ENCODE measurements around the gene LAPTM4A.

The LAPTM4A gene

DNA sequence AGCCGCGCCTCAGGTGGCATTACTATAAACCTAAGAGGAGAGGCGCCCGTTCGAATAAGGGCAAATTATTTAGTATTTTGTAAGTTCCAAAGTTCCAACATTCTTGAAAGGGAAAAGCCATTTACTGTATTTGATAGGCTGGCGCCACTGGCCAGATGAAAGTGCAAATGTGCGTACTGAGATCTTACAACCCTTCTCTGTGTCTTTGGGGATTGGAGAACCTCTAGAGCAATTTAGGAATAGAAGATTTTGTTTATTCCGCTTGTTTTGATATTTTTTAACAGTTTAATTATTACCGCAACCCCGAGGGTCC is 61.1 kb downstream of the LAPTM4A start:
- no peak for DNase-seq (ENCODE audit: low read depth)
- TF ChIP-seq, protein P1, sequence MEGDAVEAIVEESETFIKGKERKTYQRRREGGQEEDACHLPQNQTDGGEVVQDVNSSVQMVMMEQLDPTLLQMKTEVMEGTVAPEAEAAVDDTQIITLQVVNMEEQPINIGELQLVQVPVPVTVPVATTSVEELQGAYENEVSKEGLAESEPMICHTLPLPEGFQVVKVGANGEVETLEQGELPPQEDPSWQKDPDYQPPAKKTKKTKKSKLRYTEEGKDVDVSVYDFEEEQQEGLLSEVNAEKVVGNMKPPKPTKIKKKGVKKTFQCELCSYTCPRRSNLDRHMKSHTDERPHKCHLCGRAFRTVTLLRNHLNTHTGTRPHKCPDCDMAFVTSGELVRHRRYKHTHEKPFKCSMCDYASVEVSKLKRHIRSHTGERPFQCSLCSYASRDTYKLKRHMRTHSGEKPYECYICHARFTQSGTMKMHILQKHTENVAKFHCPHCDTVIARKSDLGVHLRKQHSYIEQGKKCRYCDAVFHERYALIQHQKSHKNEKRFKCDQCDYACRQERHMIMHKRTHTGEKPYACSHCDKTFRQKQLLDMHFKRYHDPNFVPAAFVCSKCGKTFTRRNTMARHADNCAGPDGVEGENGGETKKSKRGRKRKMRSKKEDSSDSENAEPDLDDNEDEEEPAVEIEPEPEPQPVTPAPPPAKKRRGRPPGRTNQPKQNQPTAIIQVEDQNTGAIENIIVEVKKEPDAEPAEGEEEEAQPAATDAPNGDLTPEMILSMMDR (IDR thresholded peaks at IDR 0.05; ENCODE audit: low read depth, low read length, missing control alignments): no peak
- peak overlapping the region; percentile 79 for H3K4me3 ChIP-seq (ENCODE audit: low read depth, low read length)
- in situ Hi-C loops (cut with HindIII; ENCODE audit: low sequenced_read_pairs): no loop called here

DNA sequence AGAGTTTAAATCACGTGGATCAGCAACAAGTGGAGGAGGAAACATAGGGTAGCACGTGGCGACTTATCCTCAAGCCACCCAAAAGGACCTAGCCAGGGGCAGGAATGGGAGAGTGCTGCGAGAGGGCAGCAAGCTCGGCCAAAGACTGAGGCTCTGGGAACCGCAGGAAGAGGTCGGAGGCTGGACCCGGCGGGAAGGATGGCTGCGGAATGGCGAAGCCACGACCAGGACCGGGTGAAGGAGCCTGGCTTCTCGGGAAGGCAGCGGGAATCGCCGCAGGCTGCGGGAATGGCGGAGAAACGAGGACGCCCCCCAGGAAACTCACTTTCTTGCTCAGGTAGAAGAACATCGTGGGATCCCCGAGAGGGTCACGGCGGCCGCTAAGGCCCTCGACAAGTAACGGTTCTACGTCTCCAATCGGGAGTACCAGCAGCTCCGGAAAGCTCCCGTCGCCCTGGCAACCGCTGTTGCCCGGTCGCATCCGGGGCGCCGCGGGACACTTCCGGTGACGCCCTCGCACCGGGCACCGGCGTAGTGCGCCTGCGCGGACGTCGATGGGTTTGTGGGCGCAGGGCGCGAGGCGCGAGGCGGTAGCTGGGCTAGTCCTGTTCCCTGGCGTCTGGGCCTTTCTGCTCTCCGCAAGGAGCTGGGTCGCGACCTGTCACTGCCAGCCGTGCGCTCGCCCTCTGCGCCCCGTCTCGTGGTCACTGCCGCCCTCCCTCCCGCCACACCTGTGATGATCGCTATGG is 61.6 kb downstream of the LAPTM4A start, which contains the start of gene WDR35:
Gene WDR35 (minus strand): TSS at position 439 of the 749 bp plus-strand sequence. CDS start 90 bp downstream, at position 349.
- DNase-seq (ENCODE audit: low read depth): peak; percentile 40
- TF ChIP-seq, protein P1 (IDR thresholded peaks at IDR 0.05; ENCODE audit: low read depth, low read length, missing control alignments): no peak
- H3K4me3 ChIP-seq (ENCODE audit: low read depth, low read length): peak within 1 kb of the TSS; percentile 79
- in situ Hi-C loops (cut with HindIII; ENCODE audit: low sequenced_read_pairs): no loop called here

DNA sequence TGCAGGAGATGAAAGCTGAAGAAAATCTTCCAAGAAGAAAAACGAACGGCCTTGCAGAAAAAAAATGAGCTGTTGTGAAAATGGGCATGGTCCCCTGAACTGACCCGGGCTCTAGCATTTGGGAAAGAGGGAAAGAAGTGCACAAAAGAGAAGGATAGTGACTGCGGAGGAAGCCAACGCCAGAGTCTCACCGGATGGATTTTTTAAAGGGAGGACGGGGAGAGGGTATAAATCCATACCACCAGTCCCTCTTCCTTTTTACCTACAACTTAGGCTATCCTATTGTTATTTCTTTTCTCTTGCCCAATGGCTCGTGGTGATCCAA is 62.1 kb downstream of the LAPTM4A start:
- H3K4me3 ChIP-seq (ENCODE audit: low read depth, low read length): peak overlapping the region; percentile 79
- no peak for DNase-seq (ENCODE audit: low read depth)
- in situ Hi-C loops (cut with HindIII; ENCODE audit: low sequenced_read_pairs): no loop called here
- TF ChIP-seq, protein P1 (IDR thresholded peaks at IDR 0.05; ENCODE audit: low read depth, low read length, missing control alignments): no peak

DNA sequence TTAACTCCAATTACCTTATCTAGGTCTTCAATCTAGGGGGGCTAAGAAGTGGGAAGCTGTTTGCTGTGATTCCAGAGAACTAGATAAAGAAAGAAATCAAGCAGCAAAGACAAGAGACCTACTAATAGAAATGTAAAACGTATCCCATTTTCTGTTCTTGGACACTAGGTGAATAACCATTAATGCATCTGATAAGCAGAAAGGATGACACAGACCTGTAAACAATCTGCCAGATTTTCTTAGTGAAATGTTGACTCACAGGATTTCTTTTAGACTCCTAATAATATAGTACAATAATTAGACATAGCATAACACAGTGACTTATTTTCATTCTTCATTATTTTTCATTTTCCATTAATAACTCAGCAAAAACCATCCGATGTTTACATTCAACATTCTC is 62.8 kb downstream of the LAPTM4A start:
- DNase-seq (ENCODE audit: low read depth): no peak
- H3K4me3 ChIP-seq (ENCODE audit: low read depth, low read length): peak overlapping the region; percentile 79
- in situ Hi-C loops (cut with HindIII; ENCODE audit: low sequenced_read_pairs): no loop called here
- TF ChIP-seq, protein P1 (IDR thresholded peaks at IDR 0.05; ENCODE audit: low read depth, low read length, missing control alignments): no peak

DNA sequence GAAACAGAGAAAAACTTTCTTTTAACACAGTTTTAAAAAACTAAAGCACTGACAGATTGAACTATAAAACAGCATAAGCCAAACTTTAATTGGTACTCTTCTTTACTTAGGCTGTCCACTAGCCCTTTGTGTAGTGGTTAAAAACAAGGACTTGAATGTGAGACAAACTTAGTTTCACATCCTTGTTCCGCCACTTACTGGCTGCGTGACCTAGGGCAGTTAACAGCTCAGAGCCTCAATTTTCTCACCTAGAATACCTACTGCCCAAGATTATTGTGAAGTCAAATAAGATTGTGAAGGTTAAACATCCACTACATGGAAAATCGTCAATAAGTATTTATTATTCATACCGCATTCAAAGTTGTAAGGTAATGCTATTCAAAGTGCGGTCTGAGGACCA is 63.5 kb downstream of the LAPTM4A start:
- TF ChIP-seq, protein P1 (IDR thresholded peaks at IDR 0.05; ENCODE audit: low read depth, low read length, missing control alignments): no peak
- in situ Hi-C loops (cut with HindIII; ENCODE audit: low sequenced_read_pairs): no loop called here
- H3K4me3 ChIP-seq (ENCODE audit: low read depth, low read length): no peak overlapping the region
- no peak for DNase-seq (ENCODE audit: low read depth)
